22Rv1 (cell line): ENCODE results near the gene MRPS25.

Experiments
- H3K27ac ChIP-seq: fragments of 450-650 bp; 2 replicates; pipeline ENCODE4 v1.5.1; 2017
- CTCF ChIP-seq: fragments of 450-650 bp; IDR thresholded peaks from 2 replicates; pipeline ENCODE4 v1.5.1; 2017; ENCODE audit warnings: mild to moderate bottlenecking
- ZFX ChIP-seq: fragments of 450-650 bp; IDR thresholded peaks from 2 replicates; pipeline ENCODE4 v1.6.1; 2017; ENCODE audit warnings: antibody characterized with exemption, borderline replicate concordance

The MRPS25 gene

GRCh38 chr3:15043408-15044171 is 21.5 kb downstream of the MRPS25 start:
- TF ChIP-seq ZFX = no peak
- TF ChIP-seq CTCF = no peak
- H3K27ac ChIP-seq = no peak overlapping the region

- H3K27ac ChIP-seq = no peak overlapping the region
- TF ChIP-seq CTCF (no peak), ZFX (no peak)
Measured at GRCh38 chr3:15042936-15043335, 22.2 kb downstream of the MRPS25 start.

- TF ChIP-seq ZFX (no peak), CTCF (no peak)
- no peak overlapping the region for H3K27ac ChIP-seq
Measured at GRCh38 chr3:15041950-15042349, 23.2 kb downstream of the MRPS25 start.

GRCh38 chr3:15040844-15041243 is 24.3 kb downstream of the MRPS25 start:
- TF ChIP-seq CTCF (no peak), ZFX (no peak)
- no peak overlapping the region for H3K27ac ChIP-seq

- H3K27ac ChIP-seq = no peak overlapping the region
- TF ChIP-seq CTCF = no peak
- TF ChIP-seq ZFX = no peak
Measured at GRCh38 chr3:15038306-15038705, 26.8 kb downstream of the MRPS25 start.

- no peak overlapping the region for H3K27ac ChIP-seq
- TF ChIP-seq CTCF (no peak), ZFX (no peak)
Measured at GRCh38 chr3:15033103-15033502, 32.0 kb downstream of the MRPS25 start.

- no peak overlapping the region for H3K27ac ChIP-seq
- TF ChIP-seq CTCF (no peak), ZFX (no peak)
Measured at GRCh38 chr3:15032650-15033049, 32.5 kb downstream of the MRPS25 start.
